Stimulated activated CD8-positive, alpha-beta memory T cell treated with anti-CD3 and anti-CD28 coated beads, Interleukin-2, amount 100 ng/mL, for 1 hour (primary cell): Measurements from ENCODE around the gene FAM180A.

Experiments
- DNase-seq, 2 donors: peaks; one replicate each; pipeline ENCODE4 v3.0.0-alpha.2; 2020; ENCODE audit warnings: low read depth in 2 of 2

FAM180A gene

GRCh38 chr7:135771961-135772638 is 23.5 kb upstream of the FAM180A start:
- DNase-seq, result no peak

- no peak for DNase-seq
These were observed 22.4 kb upstream of the FAM180A start for GRCh38 chr7:135771051-135771450.

- no peak for DNase-seq
These were observed 21.6 kb upstream of the FAM180A start for GRCh38 chr7:135770139-135770710.

GRCh38 chr7:135769005-135769802 is 20.6 kb upstream of the FAM180A start:
- DNase-seq, result no peak

- DNase-seq, result no peak
These were observed 19.9 kb upstream of the FAM180A start for GRCh38 chr7:135768467-135768866.

- DNase-seq, result no peak
These were observed 19.5 kb upstream of the FAM180A start for GRCh38 chr7:135768064-135768463.

- DNase-seq, result no peak
These were observed 14.6 kb upstream of the FAM180A start for GRCh38 chr7:135763261-135763660.

GRCh38 chr7:135761751-135762488 is 13.3 kb upstream of the FAM180A start:
- DNase-seq, result no peak

- DNase-seq, result no peak
These were observed 10.9 kb upstream of the FAM180A start for GRCh38 chr7:135759532-135759931.

- no peak for DNase-seq
These were observed 9.9 kb upstream of the FAM180A start for GRCh38 chr7:135758531-135758932.

GRCh38 chr7:135757719-135758411 is 9.3 kb upstream of the FAM180A start:
- DNase-seq, result no peak

- no peak for DNase-seq
These were observed 7.6 kb upstream of the FAM180A start for GRCh38 chr7:135756191-135756590.

GRCh38 chr7:135755351-135755753 is 6.7 kb upstream of the FAM180A start:
- no peak for DNase-seq

GRCh38 chr7:135753616-135754413 is 5.2 kb upstream of the FAM180A start:
- DNase-seq, result no peak

- no peak for DNase-seq
These were observed 1.2 kb downstream of the FAM180A start for GRCh38 chr7:135747366-135747765.

- no peak for DNase-seq
These were observed 2.8 kb downstream of the FAM180A start for GRCh38 chr7:135745703-135746312.

GRCh38 chr7:135744938-135745702 is 3.5 kb downstream of the FAM180A start:
- DNase-seq, result no peak

- DNase-seq, result no peak
These were observed 4.5 kb downstream of the FAM180A start for GRCh38 chr7:135743907-135744731.

- DNase-seq, result no peak
These were observed 6.2 kb downstream of the FAM180A start for GRCh38 chr7:135742371-135742770.
